ENCODE measurements around the gene CLEC1B. TPM values are rescaled to one million over a fixed set of nuclear protein-coding genes. Genes with fewer than 3 reads are reported as not detected.

The CLEC1B gene
- total and polyA plus RNA-seq, 2 of the 13 experiments (the other 11 are each of a cell fraction or from before 2014, with no cell fraction given), result not detected

- FAIRE-seq, result no peak
- no peak for ATAC-seq
- H3K9ac ChIP-seq (ENCODE audit: insufficient read depth, low read depth, low read length), result no peak overlapping the region
- H3K9me3 ChIP-seq (ENCODE audit: low read length), result no peaks in the 10 kb centered on the region
- no peak overlapping the region for H3K27ac ChIP-seq (ENCODE audit: extremely low read length, insufficient read depth, low read length)
- no peak overlapping the region for H3K4me2 ChIP-seq (ENCODE audit: low read depth, low read length)
- H3K27me3 ChIP-seq (ENCODE audit: control insufficient read depth in 1 of 2, insufficient read depth in 2 of 2, low read length in 2 of 2), result peaks cover 0 to 3% of the 10 kb centered on the region in 2 experiments; a peak in 1 of 5 replicates
- no peak for DNase-seq (ENCODE audit: low spot score)
- intact Hi-C loops (cut with micrococcal nuclease; ENCODE audit: unreplicated experiment) (no loop called here), in situ Hi-C loops (cut with HindIII; ENCODE audit: extremely low pct_ligation_motif_present, low pct_unique_long_range_greater_than_20kb) (no loop called here)
- 17% methylated on average over 4 of the region's 4 CpGs for WGBS (ENCODE audit: low lambda C conversion rate)
- no peak overlapping the region for H2AFZ ChIP-seq (ENCODE audit: low read length)
- H3K36me3 ChIP-seq (replicated peaks in 1 of 2; ENCODE audit: control insufficient read depth in 1 of 2, insufficient read depth in 2 of 2, low read length in 2 of 2), result no peaks in the 10 kb centered on the region
- H3K4me1 ChIP-seq (ENCODE audit: insufficient read depth, low read length), result no peaks in the 10 kb centered on the region
- H3K4me3 ChIP-seq (replicated peaks in 1 of 3; ENCODE audit: insufficient read depth in 1 of 3, low read depth in 2 of 3, low read length in 3 of 3), result no peak overlapping the region
- BruUV-seq (replicated peaks), result no TSS peak
- CTCF ChIA-PET (ENCODE audit: low intra/inter-chr PET ratio, low total read pairs), result no interaction called here
- no peaks in the 10 kb centered on the region for H4K20me1 ChIP-seq (ENCODE audit: insufficient read depth, low read length)
- no peaks in the 10 kb centered on the region for H3K79me2 ChIP-seq (ENCODE audit: insufficient read depth, low read length)
- POLR2A ChIA-PET, result no interaction called here
- TF ChIP-seq GABPA (IDR thresholded peaks at IDR 0.05; ENCODE audit: low read depth, low read length), result no peak
- no peak for TF ChIP-seq GABPA (CRISPR knock-in tag; IDR thresholded peaks at IDR 0.05; ENCODE audit: low read depth)
- TF ChIP-seq KLF15 (CRISPR knock-in tag; IDR thresholded peaks at IDR 0.05; ENCODE audit: borderline replicate concordance), result no peak
- TF ChIP-seq ATF7 (IDR thresholded peaks at IDR 0.05), result no peak
- no peak for TF ChIP-seq ATF7 (CRISPR knock-in tag; IDR thresholded peaks at IDR 0.05)
- no peak for TF ChIP-seq ZNF468 (CRISPR knock-in tag; IDR thresholded peaks at IDR 0.05)
- no peak for TF ChIP-seq YY1 (IDR thresholded peaks at IDR 0.05; ENCODE audit: insufficient read depth, insufficient replicate concordance, low read depth, low read length)
- TF ChIP-seq REL (CRISPR knock-in tag; conservative IDR thresholded peaks at IDR 0.05), result no peak
- no peak for TF ChIP-seq ZNF792 (CRISPR knock-in tag; IDR thresholded peaks at IDR 0.05)
- no peak for TF ChIP-seq CHCHD3 (CRISPR knock-in tag; IDR thresholded peaks at IDR 0.05)
- no peak for TF ChIP-seq YEATS4 (CRISPR knock-in tag; IDR thresholded peaks at IDR 0.05; ENCODE audit: borderline replicate concordance)
- no peak for TF ChIP-seq THRA (CRISPR knock-in tag; IDR thresholded peaks at IDR 0.05; ENCODE audit: borderline replicate concordance)
- no peak for TF ChIP-seq ZNF407 (CRISPR knock-in tag; IDR thresholded peaks at IDR 0.05; ENCODE audit: not compliant biosample characterization)
- TF ChIP-seq ZBTB33 (CRISPR knock-in tag; IDR thresholded peaks at IDR 0.05), result no peak
These were observed 6.6 kb downstream of the CLEC1B start for GRCh38 chr12:9992296-9992695.

Measured in HepG2 (cell line).